HepG2 (cell line): ENCODE data around the gene WFDC1. TPM values are rescaled to one million over a fixed set of nuclear protein-coding genes. Genes with fewer than 3 reads are reported as not detected.

Experiments
- AKAP8 ChIP-seq: sonication (generic); formaldehyde crosslinking; IDR thresholded peaks from 2 replicates; pipeline ENCODE4 v1.5.1; 2020; ENCODE audit warnings: mild to moderate bottlenecking, missing genetic modification reagents
- DMAP1 ChIP-seq: IDR thresholded peaks from 2 replicates; pipeline ENCODE4 v1.6.1; 2016
- HMG20A ChIP-seq: IDR thresholded peaks from 2 replicates; pipeline ENCODE4 v1.6.1; 2016; ENCODE audit warnings: borderline replicate concordance
- POGK ChIP-seq: sonication (generic); formaldehyde crosslinking; conservative IDR thresholded peaks from 2 replicates; pipeline ENCODE4 v1.8.0; 2022; ENCODE audit warnings: mild to moderate bottlenecking, moderate library complexity, missing genetic modification reagents
- RFXANK ChIP-seq: IDR thresholded peaks from 2 replicates; pipeline ENCODE4 v1.6.1; 2016
- SOX6 ChIP-seq, 2 experiments: fragments of 450-650 bp in 1 of 2; sonication (generic) in 1 of 2; formaldehyde crosslinking in 1 of 2; IDR thresholded peaks; 2 replicates each; pipeline versions ENCODE4 v1.4.0 to v1.6.1; 2017 to 2020; ENCODE audit warnings: antibody characterized with exemption in 1 of 2, mild to moderate bottlenecking in 1 of 2, missing genetic modification reagents in 1 of 2
- SP2 ChIP-seq: sonication (generic); formaldehyde crosslinking; IDR thresholded peaks from 2 replicates; pipeline ENCODE4 v1.5.1; 2020; ENCODE audit warnings: mild to moderate bottlenecking, missing genetic modification reagents
- THAP9 ChIP-seq: sonication (generic); formaldehyde crosslinking; IDR thresholded peaks from 2 replicates; pipeline ENCODE4; 2020; ENCODE audit warnings: missing genetic modification reagents, mild to moderate bottlenecking, borderline replicate concordance
- TOPORS ChIP-seq: sonication (generic); formaldehyde crosslinking; IDR thresholded peaks from 2 replicates; pipeline ENCODE4 v1.8.0; 2023; ENCODE audit warnings: mild to moderate bottlenecking, missing genetic modification reagents
- ZNF720 ChIP-seq: sonication (generic); formaldehyde crosslinking; IDR thresholded peaks from 2 replicates; pipeline ENCODE4 v1.4.0; 2020; ENCODE audit warnings: missing genetic modification reagents
- polyA plus RNA-seq, 8 experiments: library from polyadenylated mRNA; depleted of rRNA in 3 of 8; stranded (reverse) in 7 of 8; unstranded in 1 of 8; fragments of >200 nt; fragmentation: Illumina TruSeq in 4 of 8; extraction: Trizol in 4 of 8; gene quantifications; 2 replicates each; pipeline versions ENCODE4 v1.2.1 to v1.2.3, GENCODE V29; 2011 to 2016; ENCODE audit warnings: low read depth in 4 of 8, missing spikeins in 1 of 8, mixed read lengths in 1 of 8; ENCODE audit not compliant: insufficient read depth in 1 of 8
- total RNA-seq, 5 experiments: library from RNA; depleted of rRNA; stranded (reverse); fragments of >200 nt; fragmentation: Illumina TruSeq; extraction: Trizol; gene quantifications; 2 replicates each; pipeline ENCODE4 v1.2.3, GENCODE V29; 2016; ENCODE audit warnings: low read depth in 1 of 5
- TF ChIP-seq, protein P1 (sequence below): sonication (generic); formaldehyde crosslinking; IDR thresholded peaks from 2 replicates; pipeline ENCODE4 v1.4.0; 2020; ENCODE audit warnings: missing genetic modification reagents, borderline replicate concordance
- TF ChIP-seq, protein P2 (sequence below), 2 experiments: sonication (generic) in 1 of 2; formaldehyde crosslinking in 1 of 2; IDR thresholded peaks; 2 replicates each; pipeline versions ENCODE4 v1.5.1 to v1.6.1; 2011 to 2020; ENCODE audit warnings: borderline replicate concordance in 1 of 2, low read depth in 1 of 2, low read length in 1 of 2, mild to moderate bottlenecking in 1 of 2, missing genetic modification reagents in 1 of 2, moderate library complexity in 1 of 2
- TF ChIP-seq, protein P3 (sequence below): sonication (generic); formaldehyde crosslinking; IDR thresholded peaks from 2 replicates; pipeline ENCODE4 v1.9.0; 2022; ENCODE audit warnings: missing genetic modification reagents, mild to moderate bottlenecking, borderline replicate concordance
- TF ChIP-seq, protein P4 (sequence below): sonication (generic); formaldehyde crosslinking; IDR thresholded peaks from 2 replicates; pipeline ENCODE4 v1.5.0; 2020; ENCODE audit warnings: mild to moderate bottlenecking, missing genetic modification reagents, borderline replicate concordance

WFDC1 gene
- total and polyA plus RNA-seq, 2 of the 13 experiments (the other 11 are each of a cell fraction or from before 2014, with no cell fraction given) = not detected

DNA sequence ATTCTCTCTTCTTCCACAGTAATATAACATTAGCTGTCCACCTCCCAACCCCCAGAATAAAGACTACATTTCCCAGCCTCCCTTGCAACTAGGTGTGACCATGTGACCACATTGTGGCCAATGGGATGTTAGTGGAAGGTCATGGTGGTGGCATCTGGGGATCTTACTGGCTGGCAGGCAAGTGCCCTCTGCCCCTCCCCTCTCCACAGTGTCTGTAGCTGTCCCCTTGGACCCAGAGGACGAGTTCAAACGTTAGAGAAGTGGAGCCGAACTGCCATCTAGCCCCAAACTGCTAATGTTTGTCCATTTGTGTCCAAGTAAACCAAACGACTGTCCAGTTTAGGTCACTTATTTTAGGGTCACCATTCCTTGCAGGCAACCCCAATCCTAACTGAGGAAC lies 28.2 kb upstream of the WFDC1 start (continued):
- TF ChIP-seq, protein P1, sequence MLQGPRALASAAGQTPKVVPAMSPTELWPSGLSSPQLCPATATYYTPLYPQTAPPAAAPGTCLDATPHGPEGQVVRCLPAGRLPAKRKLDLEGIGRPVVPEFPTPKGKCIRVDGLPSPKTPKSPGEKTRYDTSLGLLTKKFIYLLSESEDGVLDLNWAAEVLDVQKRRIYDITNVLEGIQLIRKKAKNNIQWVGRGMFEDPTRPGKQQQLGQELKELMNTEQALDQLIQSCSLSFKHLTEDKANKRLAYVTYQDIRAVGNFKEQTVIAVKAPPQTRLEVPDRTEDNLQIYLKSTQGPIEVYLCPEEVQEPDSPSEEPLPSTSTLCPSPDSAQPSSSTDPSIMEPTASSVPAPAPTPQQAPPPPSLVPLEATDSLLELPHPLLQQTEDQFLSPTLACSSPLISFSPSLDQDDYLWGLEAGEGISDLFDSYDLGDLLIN = no peak
- TF ChIP-seq, protein P2, sequence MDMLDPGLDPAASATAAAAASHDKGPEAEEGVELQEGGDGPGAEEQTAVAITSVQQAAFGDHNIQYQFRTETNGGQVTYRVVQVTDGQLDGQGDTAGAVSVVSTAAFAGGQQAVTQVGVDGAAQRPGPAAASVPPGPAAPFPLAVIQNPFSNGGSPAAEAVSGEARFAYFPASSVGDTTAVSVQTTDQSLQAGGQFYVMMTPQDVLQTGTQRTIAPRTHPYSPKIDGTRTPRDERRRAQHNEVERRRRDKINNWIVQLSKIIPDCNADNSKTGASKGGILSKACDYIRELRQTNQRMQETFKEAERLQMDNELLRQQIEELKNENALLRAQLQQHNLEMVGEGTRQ (IDR thresholded peaks at IDR 0.05; ENCODE audit: low read depth, low read length) = peak; percentile 97
- TF ChIP-seq, protein P2 (CRISPR knock-in tag; IDR thresholded peaks at IDR 0.05; ENCODE audit: borderline replicate concordance) = peak; percentile 98; the same call in 1 of the 2 replicates
- TF ChIP-seq RFXANK (CRISPR knock-in tag) (no peak), SP2 (CRISPR knock-in tag) (peak; percentile 73), HMG20A (CRISPR knock-in tag) (no peak), TOPORS (no peak), POGK (CRISPR knock-in tag) (0 out of 2 replicates have a peak, but pooled peaks have one; percentile 52), THAP9 (CRISPR knock-in tag) (no peak), AKAP8 (CRISPR knock-in tag) (no peak), DMAP1 (0 out of 2 replicates have a peak, but pooled peaks have one; percentile 28), ZNF720 (CRISPR knock-in tag) (no peak), SOX6 (IDR thresholded peaks at IDR 0.05) (no peak), SOX6 (CRISPR knock-in tag; IDR thresholded peaks at IDR 0.05) (peak; percentile 43)
- TF ChIP-seq, protein P3, sequence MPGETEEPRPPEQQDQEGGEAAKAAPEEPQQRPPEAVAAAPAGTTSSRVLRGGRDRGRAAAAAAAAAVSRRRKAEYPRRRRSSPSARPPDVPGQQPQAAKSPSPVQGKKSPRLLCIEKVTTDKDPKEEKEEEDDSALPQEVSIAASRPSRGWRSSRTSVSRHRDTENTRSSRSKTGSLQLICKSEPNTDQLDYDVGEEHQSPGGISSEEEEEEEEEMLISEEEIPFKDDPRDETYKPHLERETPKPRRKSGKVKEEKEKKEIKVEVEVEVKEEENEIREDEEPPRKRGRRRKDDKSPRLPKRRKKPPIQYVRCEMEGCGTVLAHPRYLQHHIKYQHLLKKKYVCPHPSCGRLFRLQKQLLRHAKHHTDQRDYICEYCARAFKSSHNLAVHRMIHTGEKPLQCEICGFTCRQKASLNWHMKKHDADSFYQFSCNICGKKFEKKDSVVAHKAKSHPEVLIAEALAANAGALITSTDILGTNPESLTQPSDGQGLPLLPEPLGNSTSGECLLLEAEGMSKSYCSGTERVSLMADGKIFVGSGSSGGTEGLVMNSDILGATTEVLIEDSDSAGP (CRISPR knock-in tag) = 0 out of 2 replicates have a peak, but pooled peaks have one; percentile 29
- TF ChIP-seq, protein P4, sequence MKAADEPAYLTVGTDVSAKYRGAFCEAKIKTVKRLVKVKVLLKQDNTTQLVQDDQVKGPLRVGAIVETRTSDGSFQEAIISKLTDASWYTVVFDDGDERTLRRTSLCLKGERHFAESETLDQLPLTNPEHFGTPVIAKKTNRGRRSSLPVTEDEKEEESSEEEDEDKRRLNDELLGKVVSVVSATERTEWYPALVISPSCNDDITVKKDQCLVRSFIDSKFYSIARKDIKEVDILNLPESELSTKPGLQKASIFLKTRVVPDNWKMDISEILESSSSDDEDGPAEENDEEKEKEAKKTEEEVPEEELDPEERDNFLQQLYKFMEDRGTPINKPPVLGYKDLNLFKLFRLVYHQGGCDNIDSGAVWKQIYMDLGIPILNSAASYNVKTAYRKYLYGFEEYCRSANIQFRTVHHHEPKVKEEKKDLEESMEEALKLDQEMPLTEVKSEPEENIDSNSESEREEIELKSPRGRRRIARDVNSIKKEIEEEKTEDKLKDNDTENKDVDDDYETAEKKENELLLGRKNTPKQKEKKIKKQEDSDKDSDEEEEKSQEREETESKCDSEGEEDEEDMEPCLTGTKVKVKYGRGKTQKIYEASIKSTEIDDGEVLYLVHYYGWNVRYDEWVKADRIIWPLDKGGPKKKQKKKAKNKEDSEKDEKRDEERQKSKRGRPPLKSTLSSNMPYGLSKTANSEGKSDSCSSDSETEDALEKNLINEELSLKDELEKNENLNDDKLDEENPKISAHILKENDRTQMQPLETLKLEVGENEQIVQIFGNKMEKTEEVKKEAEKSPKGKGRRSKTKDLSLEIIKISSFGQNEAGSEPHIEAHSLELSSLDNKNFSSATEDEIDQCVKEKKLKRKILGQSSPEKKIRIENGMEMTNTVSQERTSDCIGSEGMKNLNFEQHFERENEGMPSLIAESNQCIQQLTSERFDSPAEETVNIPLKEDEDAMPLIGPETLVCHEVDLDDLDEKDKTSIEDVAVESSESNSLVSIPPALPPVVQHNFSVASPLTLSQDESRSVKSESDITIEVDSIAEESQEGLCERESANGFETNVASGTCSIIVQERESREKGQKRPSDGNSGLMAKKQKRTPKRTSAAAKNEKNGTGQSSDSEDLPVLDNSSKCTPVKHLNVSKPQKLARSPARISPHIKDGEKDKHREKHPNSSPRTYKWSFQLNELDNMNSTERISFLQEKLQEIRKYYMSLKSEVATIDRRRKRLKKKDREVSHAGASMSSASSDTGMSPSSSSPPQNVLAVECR (CRISPR knock-in tag) = no peak; the same call in 1 of the 2 replicates
